Dedifferentiated amniotic fluid mesenchymal stem cell (primary cell): ENCODE measurements around the gene HUNK.
"Not testable (repeated sequence)": the region's sequence is repeated elsewhere in the genome, so short reads cannot be mapped to it uniquely, and the experiment has no call there.

Experiments
- DNase-seq: peaks from one replicate; pipeline ENCODE4 v3.0.0-alpha.2; 2016; ENCODE audit errors: extremely low spot score

HUNK gene

GRCh38 chr21:31918250-31918775 lies 45.5 kb downstream of the HUNK start:
- DNase-seq, result no peak

GRCh38 chr21:31920275-31920674 lies 47.5 kb downstream of the HUNK start:
- DNase-seq, result no peak

GRCh38 chr21:31921079-31921478 lies 48.3 kb downstream of the HUNK start:
- DNase-seq, result no peak

GRCh38 chr21:31922881-31923280 lies 50.1 kb downstream of the HUNK start:
- no peak for DNase-seq

- DNase-seq, result no peak
These were observed 50.9 kb downstream of the HUNK start for GRCh38 chr21:31923756-31924155.

GRCh38 chr21:31924548-31924947 lies 51.7 kb downstream of the HUNK start:
- no peak for DNase-seq

GRCh38 chr21:31926498-31926897 lies 53.7 kb downstream of the HUNK start:
- no peak for DNase-seq

- DNase-seq, result no peak
These were observed 55.0 kb downstream of the HUNK start for GRCh38 chr21:31927689-31928353.

- no peak for DNase-seq
These were observed 55.8 kb downstream of the HUNK start for GRCh38 chr21:31928656-31929055.

GRCh38 chr21:31929548-31929947 lies 56.7 kb downstream of the HUNK start:
- DNase-seq, result no peak

- no peak for DNase-seq
These were observed 57.2 kb downstream of the HUNK start for GRCh38 chr21:31930001-31930400.

GRCh38 chr21:31931644-31932469 lies 59.0 kb downstream of the HUNK start:
- no peak for DNase-seq

GRCh38 chr21:31932470-31932764 lies 59.6 kb downstream of the HUNK start:
- no peak for DNase-seq

- no peak for DNase-seq
These were observed 64.5 kb downstream of the HUNK start for GRCh38 chr21:31937303-31937702.

GRCh38 chr21:31938330-31939301 lies 65.8 kb downstream of the HUNK start:
- no peak for DNase-seq

- DNase-seq, result no peak
These were observed 68.9 kb downstream of the HUNK start for GRCh38 chr21:31941694-31942093.

- DNase-seq, result no peak
These were observed 70.7 kb downstream of the HUNK start for GRCh38 chr21:31943561-31943960.

GRCh38 chr21:31945141-31945540 lies 72.3 kb downstream of the HUNK start:
- no peak for DNase-seq

GRCh38 chr21:31945546-31945945 lies 72.7 kb downstream of the HUNK start:
- peak; percentile 94 for DNase-seq

- DNase-seq, result no peak
These were observed 73.4 kb downstream of the HUNK start for GRCh38 chr21:31946231-31946630.

GRCh38 chr21:31946876-31947550 lies 74.2 kb downstream of the HUNK start:
- not testable (repeated sequence) for DNase-seq

- DNase-seq, result no peak
These were observed 75.9 kb downstream of the HUNK start for GRCh38 chr21:31948676-31949075.
